ENCODE results near the gene TMEM217.

Gene TMEM217

DNA sequence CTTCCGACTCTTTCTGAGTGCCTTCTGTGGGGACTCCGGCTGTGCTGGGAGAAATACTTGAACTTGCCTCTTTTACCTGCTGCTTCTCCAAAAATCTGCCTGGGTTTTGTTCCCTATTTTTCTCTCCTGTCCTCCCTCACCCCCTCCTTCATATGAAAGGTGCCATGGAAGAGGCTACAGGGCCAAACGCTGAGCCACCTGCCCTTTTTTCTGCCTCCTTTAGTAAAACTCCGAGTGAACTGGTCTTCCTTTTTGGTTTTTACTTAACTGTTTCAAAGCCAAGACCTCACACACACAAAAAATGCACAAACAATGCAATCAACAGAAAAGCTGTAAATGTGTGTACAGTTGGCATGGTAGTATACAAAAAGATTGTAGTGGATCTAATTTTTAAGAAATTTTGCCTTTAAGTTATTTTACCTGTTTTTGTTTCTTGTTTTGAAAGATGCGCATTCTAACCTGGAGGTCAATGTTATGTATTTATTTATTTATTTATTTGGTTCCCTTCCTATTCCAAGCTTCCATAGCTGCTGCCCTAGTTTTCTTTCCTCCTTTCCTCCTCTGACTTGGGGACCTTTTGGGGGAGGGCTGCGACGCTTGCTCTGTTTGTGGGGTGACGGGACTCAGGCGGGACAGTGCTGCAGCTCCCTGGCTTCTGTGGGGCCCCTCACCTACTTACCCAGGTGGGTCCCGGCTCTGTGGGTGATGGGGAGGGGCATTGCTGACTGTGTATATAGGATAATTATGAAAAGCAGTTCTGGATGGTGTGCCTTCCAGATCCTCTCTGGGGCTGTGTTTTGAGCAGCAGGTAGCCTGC, 83.2 kb downstream of the TMEM217 start:
- in situ Hi-C loops (cut with HindIII; ENCODE audit: low sequenced_read_pairs), result no loop called here
- DNase-seq (ENCODE audit: low read depth, low spot score), result no peak
- TF ChIP-seq, protein P1, sequence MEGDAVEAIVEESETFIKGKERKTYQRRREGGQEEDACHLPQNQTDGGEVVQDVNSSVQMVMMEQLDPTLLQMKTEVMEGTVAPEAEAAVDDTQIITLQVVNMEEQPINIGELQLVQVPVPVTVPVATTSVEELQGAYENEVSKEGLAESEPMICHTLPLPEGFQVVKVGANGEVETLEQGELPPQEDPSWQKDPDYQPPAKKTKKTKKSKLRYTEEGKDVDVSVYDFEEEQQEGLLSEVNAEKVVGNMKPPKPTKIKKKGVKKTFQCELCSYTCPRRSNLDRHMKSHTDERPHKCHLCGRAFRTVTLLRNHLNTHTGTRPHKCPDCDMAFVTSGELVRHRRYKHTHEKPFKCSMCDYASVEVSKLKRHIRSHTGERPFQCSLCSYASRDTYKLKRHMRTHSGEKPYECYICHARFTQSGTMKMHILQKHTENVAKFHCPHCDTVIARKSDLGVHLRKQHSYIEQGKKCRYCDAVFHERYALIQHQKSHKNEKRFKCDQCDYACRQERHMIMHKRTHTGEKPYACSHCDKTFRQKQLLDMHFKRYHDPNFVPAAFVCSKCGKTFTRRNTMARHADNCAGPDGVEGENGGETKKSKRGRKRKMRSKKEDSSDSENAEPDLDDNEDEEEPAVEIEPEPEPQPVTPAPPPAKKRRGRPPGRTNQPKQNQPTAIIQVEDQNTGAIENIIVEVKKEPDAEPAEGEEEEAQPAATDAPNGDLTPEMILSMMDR (IDR thresholded peaks at IDR 0.05; ENCODE audit: low read depth, low read length), result no peak
- H3K4me3 ChIP-seq (ENCODE audit: low read depth, low read length), result no peak overlapping the region

GRCh38 chr6:37174196-37174514, 83.8 kb downstream of the TMEM217 start:
- H3K4me3 ChIP-seq (ENCODE audit: low read depth, low read length), result no peak overlapping the region
- TF ChIP-seq, protein P1 (IDR thresholded peaks at IDR 0.05; ENCODE audit: low read depth, low read length), result no peak
- in situ Hi-C loops (cut with HindIII; ENCODE audit: low sequenced_read_pairs), result no loop called here
- no peak for DNase-seq (ENCODE audit: low read depth, low spot score)

GRCh38 chr6:37173493-37174195, 84.3 kb downstream of the TMEM217 start:
- in situ Hi-C loops (cut with HindIII; ENCODE audit: low sequenced_read_pairs), result no loop called here
- TF ChIP-seq, protein P1 (IDR thresholded peaks at IDR 0.05; ENCODE audit: low read depth, low read length), result no peak
- no peak for DNase-seq (ENCODE audit: low read depth, low spot score)
- H3K4me3 ChIP-seq (ENCODE audit: low read depth, low read length), result no peak overlapping the region

DNA sequence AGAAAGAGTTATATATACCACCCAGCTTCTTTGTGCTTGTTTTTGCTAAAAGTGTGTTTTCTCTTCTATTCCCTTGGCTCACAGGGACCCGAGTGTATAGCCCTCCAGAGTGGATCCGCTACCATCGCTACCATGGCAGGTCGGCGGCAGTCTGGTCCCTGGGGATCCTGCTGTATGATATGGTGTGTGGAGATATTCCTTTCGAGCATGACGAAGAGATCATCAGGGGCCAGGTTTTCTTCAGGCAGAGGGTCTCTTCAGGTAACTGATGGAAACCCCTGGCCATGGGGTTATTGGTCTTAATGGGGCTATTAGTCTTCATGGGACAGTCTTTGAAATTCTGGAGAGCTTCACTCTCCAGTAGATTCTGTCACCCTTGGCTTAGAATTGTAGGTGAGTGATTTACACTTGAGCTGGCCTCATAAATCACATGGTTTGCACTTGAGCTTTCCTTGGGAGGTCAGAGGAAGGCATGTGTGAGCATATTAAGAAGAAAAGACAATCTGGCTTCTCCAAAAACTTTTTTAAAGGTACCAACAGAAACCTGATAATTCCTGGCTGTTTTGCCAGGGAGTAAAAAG, 84.9 kb downstream of the TMEM217 start:
- TF ChIP-seq, protein P1 (IDR thresholded peaks at IDR 0.05; ENCODE audit: low read depth, low read length), result no peak
- H3K4me3 ChIP-seq (ENCODE audit: low read depth, low read length), result no peak overlapping the region
- DNase-seq (ENCODE audit: low read depth, low spot score), result no peak
- in situ Hi-C loops (cut with HindIII; ENCODE audit: low sequenced_read_pairs), result no loop called here

DNA sequence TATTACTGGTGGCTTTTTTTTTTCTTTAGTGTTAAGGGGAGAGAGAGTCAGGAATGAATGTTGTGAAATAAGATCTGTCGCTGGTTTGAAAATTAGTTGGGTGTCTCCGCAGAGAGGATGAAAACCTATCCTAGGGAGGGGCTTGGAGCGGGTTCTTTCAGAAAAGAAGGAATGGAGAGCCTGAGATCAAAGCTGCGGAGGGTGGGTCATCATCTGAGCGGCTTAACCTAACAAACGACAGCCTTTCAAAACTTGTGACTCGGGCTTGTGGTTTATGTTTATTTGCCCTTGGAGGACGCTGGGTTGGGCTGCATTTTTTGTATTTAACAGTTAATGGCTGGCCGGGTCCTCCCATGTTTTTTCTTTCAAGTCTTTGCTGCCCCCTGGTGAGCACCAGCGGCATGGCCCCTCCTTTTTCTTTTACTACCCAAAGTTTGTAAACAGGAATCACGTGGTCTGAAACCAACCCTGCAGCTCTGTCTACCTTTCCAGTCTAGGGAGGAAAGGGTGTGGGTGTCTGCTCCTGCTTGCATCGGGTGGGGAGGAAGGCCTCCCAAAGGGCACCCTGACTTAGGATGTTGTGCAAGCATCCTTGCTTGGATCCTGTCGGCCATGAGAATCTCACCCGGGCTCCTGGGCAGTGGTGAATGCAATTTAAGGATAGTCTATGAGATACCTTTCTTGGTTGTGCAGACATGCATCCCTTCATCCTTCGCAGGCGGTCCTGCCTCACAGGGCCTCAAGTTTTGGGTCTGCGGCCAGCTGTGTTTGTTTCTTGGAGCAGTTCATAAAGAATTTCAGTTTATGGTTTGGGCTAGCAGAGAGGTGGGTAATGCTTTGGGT, 85.8 kb downstream of the TMEM217 start:
- TF ChIP-seq, protein P1 (IDR thresholded peaks at IDR 0.05; ENCODE audit: low read depth, low read length), result peak; percentile 86
- in situ Hi-C loops (cut with HindIII; ENCODE audit: low sequenced_read_pairs), result no loop called here
- peak; percentile 96 for DNase-seq (ENCODE audit: low read depth, low spot score)
- peak overlapping the region; percentile 64 for H3K4me3 ChIP-seq (ENCODE audit: low read depth, low read length)
